HL-60 (cell line): ENCODE results near the gene KCNJ14.

Experiments
- GABPA ChIP-seq: IDR thresholded peaks from 2 replicates; pipeline ENCODE4 v1.6.1; 2012; ENCODE audit warnings: low read depth
- POLR2AphosphoS5 ChIP-seq: IDR thresholded peaks from 2 replicates; pipeline ENCODE4 v1.6.1; 2012; ENCODE audit warnings: low read depth
- TF ChIP-seq, protein P1 (sequence below): IDR thresholded peaks from one replicate; pipeline ENCODE4 v1.5.1; 2011; ENCODE audit warnings: low read length, control low read depth, inconsistent platforms; ENCODE audit not compliant: insufficient read depth
- TF ChIP-seq, protein P2 (sequence below): IDR thresholded peaks from 2 replicates; pipeline ENCODE4 v1.6.1; 2012; ENCODE audit warnings: low read depth; ENCODE audit not compliant: insufficient replicate concordance

DNA sequence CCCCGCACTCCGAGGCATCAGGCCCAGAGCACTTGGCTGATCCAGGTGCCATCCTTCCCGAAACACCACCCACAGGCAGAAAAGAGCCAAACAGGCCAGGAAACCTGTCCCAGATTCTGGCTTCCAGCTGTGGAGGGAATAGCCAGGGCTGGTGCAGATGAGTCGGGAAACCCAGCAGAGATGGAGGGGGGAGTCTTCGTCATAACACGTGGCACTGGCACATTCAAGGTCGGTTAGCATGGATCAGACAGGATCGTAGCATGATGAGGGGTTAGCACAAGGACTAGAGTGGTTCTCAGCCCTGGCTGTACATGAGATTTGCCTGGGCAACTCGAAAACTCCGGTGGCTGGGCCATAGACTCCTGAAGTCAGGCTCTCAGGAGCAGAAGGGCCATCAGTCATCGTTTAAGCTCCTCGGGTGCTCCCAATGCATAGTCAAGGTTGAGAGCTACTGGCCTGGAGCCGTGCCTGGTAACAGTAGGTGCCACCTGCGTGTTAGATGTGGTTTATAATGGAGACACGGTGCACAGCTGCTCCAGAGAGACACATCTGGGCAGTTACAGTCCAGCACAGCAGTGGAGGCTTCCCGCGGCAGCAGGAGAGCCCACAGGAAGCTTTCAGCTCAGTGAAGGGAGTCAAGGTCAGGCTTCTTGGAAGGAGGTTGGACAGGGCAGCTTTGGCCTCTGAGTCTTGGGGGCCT is 20.1 kb downstream of the KCNJ14 start:
- no peak for TF ChIP-seq POLR2AphosphoS5
- TF ChIP-seq, protein P1, sequence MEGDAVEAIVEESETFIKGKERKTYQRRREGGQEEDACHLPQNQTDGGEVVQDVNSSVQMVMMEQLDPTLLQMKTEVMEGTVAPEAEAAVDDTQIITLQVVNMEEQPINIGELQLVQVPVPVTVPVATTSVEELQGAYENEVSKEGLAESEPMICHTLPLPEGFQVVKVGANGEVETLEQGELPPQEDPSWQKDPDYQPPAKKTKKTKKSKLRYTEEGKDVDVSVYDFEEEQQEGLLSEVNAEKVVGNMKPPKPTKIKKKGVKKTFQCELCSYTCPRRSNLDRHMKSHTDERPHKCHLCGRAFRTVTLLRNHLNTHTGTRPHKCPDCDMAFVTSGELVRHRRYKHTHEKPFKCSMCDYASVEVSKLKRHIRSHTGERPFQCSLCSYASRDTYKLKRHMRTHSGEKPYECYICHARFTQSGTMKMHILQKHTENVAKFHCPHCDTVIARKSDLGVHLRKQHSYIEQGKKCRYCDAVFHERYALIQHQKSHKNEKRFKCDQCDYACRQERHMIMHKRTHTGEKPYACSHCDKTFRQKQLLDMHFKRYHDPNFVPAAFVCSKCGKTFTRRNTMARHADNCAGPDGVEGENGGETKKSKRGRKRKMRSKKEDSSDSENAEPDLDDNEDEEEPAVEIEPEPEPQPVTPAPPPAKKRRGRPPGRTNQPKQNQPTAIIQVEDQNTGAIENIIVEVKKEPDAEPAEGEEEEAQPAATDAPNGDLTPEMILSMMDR, result no peak
- TF ChIP-seq, protein P2, sequence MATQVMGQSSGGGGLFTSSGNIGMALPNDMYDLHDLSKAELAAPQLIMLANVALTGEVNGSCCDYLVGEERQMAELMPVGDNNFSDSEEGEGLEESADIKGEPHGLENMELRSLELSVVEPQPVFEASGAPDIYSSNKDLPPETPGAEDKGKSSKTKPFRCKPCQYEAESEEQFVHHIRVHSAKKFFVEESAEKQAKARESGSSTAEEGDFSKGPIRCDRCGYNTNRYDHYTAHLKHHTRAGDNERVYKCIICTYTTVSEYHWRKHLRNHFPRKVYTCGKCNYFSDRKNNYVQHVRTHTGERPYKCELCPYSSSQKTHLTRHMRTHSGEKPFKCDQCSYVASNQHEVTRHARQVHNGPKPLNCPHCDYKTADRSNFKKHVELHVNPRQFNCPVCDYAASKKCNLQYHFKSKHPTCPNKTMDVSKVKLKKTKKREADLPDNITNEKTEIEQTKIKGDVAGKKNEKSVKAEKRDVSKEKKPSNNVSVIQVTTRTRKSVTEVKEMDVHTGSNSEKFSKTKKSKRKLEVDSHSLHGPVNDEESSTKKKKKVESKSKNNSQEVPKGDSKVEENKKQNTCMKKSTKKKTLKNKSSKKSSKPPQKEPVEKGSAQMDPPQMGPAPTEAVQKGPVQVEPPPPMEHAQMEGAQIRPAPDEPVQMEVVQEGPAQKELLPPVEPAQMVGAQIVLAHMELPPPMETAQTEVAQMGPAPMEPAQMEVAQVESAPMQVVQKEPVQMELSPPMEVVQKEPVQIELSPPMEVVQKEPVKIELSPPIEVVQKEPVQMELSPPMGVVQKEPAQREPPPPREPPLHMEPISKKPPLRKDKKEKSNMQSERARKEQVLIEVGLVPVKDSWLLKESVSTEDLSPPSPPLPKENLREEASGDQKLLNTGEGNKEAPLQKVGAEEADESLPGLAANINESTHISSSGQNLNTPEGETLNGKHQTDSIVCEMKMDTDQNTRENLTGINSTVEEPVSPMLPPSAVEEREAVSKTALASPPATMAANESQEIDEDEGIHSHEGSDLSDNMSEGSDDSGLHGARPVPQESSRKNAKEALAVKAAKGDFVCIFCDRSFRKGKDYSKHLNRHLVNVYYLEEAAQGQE, result no peak
- no peak for TF ChIP-seq GABPA
